Choroid plexus epithelial cell (primary cell): ENCODE results near the gene KLK11.

Experiments used
- DNase-seq: peaks from one replicate; pipeline ENCODE4 v3.0.0-alpha.2; 2010; ENCODE audit warnings: low read depth
- H3K4me3 ChIP-seq: 2 replicates; pipeline ENCODE4 v1.5.1; 2011; ENCODE audit warnings: low read depth, mild to moderate bottlenecking, control low read depth, low read length, moderate library complexity
- CTCF ChIP-seq: conservative IDR thresholded peaks from 2 replicates; pipeline ENCODE4 v1.5.1; 2011; ENCODE audit warnings: low read depth, mild to moderate bottlenecking, control low read depth, inconsistent platforms, low read length, moderate library complexity

The KLK11 gene

GRCh38 chr19:51025401-51025800, 1.0 kb downstream of the KLK11 start:
- TF ChIP-seq CTCF, result no peak
- DNase-seq, result no peak
- H3K4me3 ChIP-seq, result no peak overlapping the region

GRCh38 chr19:51024924-51025323, 1.5 kb downstream of the KLK11 start:
- TF ChIP-seq CTCF, result no peak
- H3K4me3 ChIP-seq, result no peak overlapping the region
- no peak for DNase-seq

- no peak for DNase-seq
- H3K4me3 ChIP-seq, result no peak overlapping the region
- no peak for TF ChIP-seq CTCF
Observed at GRCh38 chr19:51023946-51024345, 2.5 kb downstream of the KLK11 start.

- TF ChIP-seq CTCF, result no peak
- DNase-seq, result no peak
- H3K4me3 ChIP-seq, result no peak overlapping the region
Observed at GRCh38 chr19:51022526-51022925, 3.9 kb downstream of the KLK11 start.

GRCh38 chr19:51020988-51021651, 5.3 kb downstream of the KLK11 start:
- DNase-seq, result peak; percentile 75
- H3K4me3 ChIP-seq, result no peak overlapping the region
- peak; percentile 84 for TF ChIP-seq CTCF

- TF ChIP-seq CTCF, result no peak
- no peak within 1 kb of the TSS for H3K4me3 ChIP-seq
- DNase-seq, result no peak
Observed at GRCh38 chr19:51019544-51019925, 6.9 kb downstream of the KLK11 start, which contains the start of gene KLK10. KLK10 (minus strand) TSS chr19:51019709; CDS start chr19:51019130, 579 bp downstream.

GRCh38 chr19:51018745-51019543, 7.5 kb downstream of the KLK11 start:
- H3K4me3 ChIP-seq, result no peak overlapping the region

More at GRCh38 chr19:51018745-51019543, 7.5 kb downstream of the KLK11 start:
- DNase-seq, result no peak
- no peak for TF ChIP-seq CTCF
